ENCODE measurements around the gene UHRF2.

GRCh38 chr9:6538666-6539071 lies 125.7 kb downstream of the UHRF2 start:
- no peak for TF ChIP-seq CTCF (IDR thresholded peaks at IDR 0.05)
- no peak for TF ChIP-seq POLR2AphosphoS5 (IDR thresholded peaks at IDR 0.05)
- no peak for TF ChIP-seq EP300 (IDR thresholded peaks at IDR 0.05)

All from upper lobe of left lung (tissue), 4 donors.